RWPE2 (cell line): Measurements from ENCODE around the gene CYP4F3.

Experiments
- ATAC-seq: fragments of 200-7000 bp; cut with Tn5 transposase; 3 replicates; pipeline ENCODE4 v1.9.1; 2021; ENCODE audit warnings: low read depth
- DNase-seq: peaks from one replicate; pipeline ENCODE4 v3.0.0-alpha.2; 2020; ENCODE audit warnings: low spot score
- H3K27ac ChIP-seq: fragments of 450-650 bp; 2 replicates; pipeline ENCODE4 v1.5.1; 2017; ENCODE audit warnings: mild to moderate bottlenecking; ENCODE audit not compliant: poor library complexity, severe bottlenecking
- H3K27me3 ChIP-seq: fragments of 250-450 bp; sonication (Bioruptor Pico); 2 replicates; pipeline ENCODE4 v1.5.1; 2021; ENCODE audit warnings: mild to moderate bottlenecking, moderate library complexity; ENCODE audit not compliant: insufficient read depth, poor library complexity, severe bottlenecking
- H3K36me3 ChIP-seq: fragments of 250-450 bp; sonication (Bioruptor Pico); 2 replicates; pipeline ENCODE4 v1.5.1; 2020; ENCODE audit warnings: low read depth, mild to moderate bottlenecking, moderate library complexity
- H3K4me1 ChIP-seq: fragments of 250-450 bp; sonication (Bioruptor Pico); 2 replicates; pipeline ENCODE4 v1.5.1; 2021; ENCODE audit warnings: mild to moderate bottlenecking, moderate library complexity; ENCODE audit not compliant: insufficient read depth, poor library complexity, severe bottlenecking
- H3K4me3 ChIP-seq: fragments of 250-450 bp; sonication (Bioruptor Pico); 2 replicates; pipeline ENCODE4 v1.5.1; 2021; ENCODE audit warnings: mild to moderate bottlenecking, moderate library complexity; ENCODE audit not compliant: severe bottlenecking
- H3K9me3 ChIP-seq: fragments of 250-450 bp; sonication (Bioruptor Pico); 2 replicates; pipeline ENCODE4 v1.5.1; 2021; ENCODE audit warnings: mild to moderate bottlenecking, moderate library complexity; ENCODE audit not compliant: severe bottlenecking
- CTCF ChIP-seq: fragments of 450-650 bp; IDR thresholded peaks from one replicate; pipeline ENCODE4 v1.5.1; 2017; ENCODE audit warnings: mild to moderate bottlenecking, moderate library complexity; ENCODE audit not compliant: poor library complexity, severe bottlenecking

Gene CYP4F3

DNA sequence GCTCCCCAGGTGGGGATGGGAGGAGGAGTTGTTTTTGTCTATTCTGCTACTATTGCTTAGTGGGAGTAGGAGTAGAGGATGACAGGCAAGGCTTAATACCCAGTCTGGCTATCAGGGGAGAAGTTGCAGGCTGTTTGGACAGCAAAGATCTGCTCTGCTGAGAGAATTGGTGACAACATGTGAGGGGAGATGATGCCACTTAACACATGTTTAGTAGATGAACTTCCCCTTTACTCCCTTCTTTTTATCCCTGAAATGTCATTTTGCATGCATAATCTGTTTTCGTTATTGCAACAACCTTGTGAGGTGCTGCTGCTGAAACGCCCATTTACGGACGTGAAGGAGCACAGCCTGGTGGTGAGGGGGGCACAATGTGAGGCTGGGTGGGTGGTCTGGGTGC, 29.2 kb downstream of the CYP4F3 start:
- Histone ChIP-seq H3K36me3 (no peaks in the 10 kb centered on the region), H3K27ac (no peak overlapping the region), H3K27me3 (peaks cover 2% of the 10 kb centered on the region), H3K4me1 (no peaks in the 10 kb centered on the region), H3K9me3 (no peaks in the 10 kb centered on the region), H3K4me3 (no peak overlapping the region)
- TF ChIP-seq CTCF: no peak
- DNase-seq (no peak), ATAC-seq (no peak)

DNA sequence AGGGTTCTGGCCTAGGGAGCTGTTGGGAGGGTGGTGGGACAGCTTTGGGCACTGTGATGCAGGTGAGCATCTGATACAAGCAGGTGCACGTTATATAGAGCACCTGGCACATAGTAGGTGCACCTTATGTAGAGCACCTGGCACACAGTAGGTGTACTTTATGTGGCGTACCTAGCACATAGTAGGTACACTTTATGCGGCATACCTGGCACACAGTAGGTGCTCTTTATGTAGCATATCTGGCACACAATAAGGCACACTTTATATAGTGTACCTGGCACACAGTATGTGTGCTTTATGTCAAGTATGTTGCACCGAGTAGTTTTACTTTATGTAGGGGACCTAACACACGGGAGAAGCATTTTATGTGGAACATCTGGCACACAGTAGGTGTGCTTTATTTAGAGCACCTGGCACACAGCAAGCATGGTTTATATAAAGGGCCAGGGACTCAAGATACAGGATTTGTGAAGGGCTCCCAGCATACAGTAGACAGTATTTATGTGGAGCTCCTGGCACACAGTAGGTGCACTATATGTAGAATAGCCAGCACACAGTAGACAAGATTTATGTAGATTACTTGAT, 30.6 kb downstream of the CYP4F3 start:
- no peaks in the 10 kb centered on the region for H3K9me3 ChIP-seq
- no peaks in the 10 kb centered on the region for H3K4me1 ChIP-seq
- ATAC-seq (no peak), DNase-seq (no peak)
- H3K27me3 ChIP-seq: peaks cover 2% of the 10 kb centered on the region
- H3K27ac ChIP-seq: no peak overlapping the region
- H3K4me3 ChIP-seq: no peak overlapping the region
- no peak for TF ChIP-seq CTCF
- H3K36me3 ChIP-seq: no peaks in the 10 kb centered on the region

- H3K4me1 ChIP-seq: no peaks in the 10 kb centered on the region
- H3K9me3 ChIP-seq: no peaks in the 10 kb centered on the region
- no peaks in the 10 kb centered on the region for H3K36me3 ChIP-seq
- H3K4me3 ChIP-seq: no peak overlapping the region
- ATAC-seq: no peak
- no peak for DNase-seq
- H3K27me3 ChIP-seq: peaks cover 2% of the 10 kb centered on the region
- no peak overlapping the region for H3K27ac ChIP-seq
- no peak for TF ChIP-seq CTCF
Measured at GRCh38 chr19:15671891-15672579, 31.3 kb downstream of the CYP4F3 start.

- TF ChIP-seq CTCF: no peak
- no peak within 1 kb of the TSS for H3K4me3 ChIP-seq
- no peaks in the 10 kb centered on the region for H3K9me3 ChIP-seq
- peak; percentile 77 for ATAC-seq
- no peaks in the 10 kb centered on the region for H3K4me1 ChIP-seq
- H3K36me3 ChIP-seq: no peaks in the 10 kb centered on the region
- DNase-seq: no peak
- H3K27me3 ChIP-seq: peaks cover 2% of the 10 kb centered on the region
- no peak within 1 kb of the TSS for H3K27ac ChIP-seq
Measured at GRCh38 chr19:15672580-15673175, 32.0 kb downstream of the CYP4F3 start, which contains the start of gene CYP4F12. Gene CYP4F12, plus strand, starts transcription at chr19:15673087. Its CDS starts 443 bp downstream, at chr19:15673530.

- TF ChIP-seq CTCF: no peak
- Histone ChIP-seq H3K9me3 (no peaks in the 10 kb centered on the region), H3K4me3 (no peak overlapping the region), H3K27me3 (peaks cover 2% of the 10 kb centered on the region), H3K27ac (no peak overlapping the region), H3K4me1 (no peaks in the 10 kb centered on the region), H3K36me3 (no peaks in the 10 kb centered on the region)
- DNase-seq: no peak
- peak; percentile 46; the same call in 2 of the 3 replicates for ATAC-seq
Measured at GRCh38 chr19:15673176-15673654, 32.5 kb downstream of the CYP4F3 start.
